Sigmoid colon (tissue), 4 donors: ENCODE results near the gene PODXL.

ENCODE experiments used
- POLR2AphosphoS5 ChIP-seq, 4 donors: sonication (generic); formaldehyde crosslinking; IDR thresholded peaks; one replicate each; pipeline ENCODE4 v1.6.1; 2017; ENCODE audit warnings: antibody characterized with exemption in 4 of 4
- TF ChIP-seq, protein P1 (sequence below), 4 experiments: fragments of 450-650 bp in 3 of 4; fragments of 200-600 bp in 1 of 4; IDR thresholded peaks; one replicate each; pipeline ENCODE4 v1.5.1; 2016 to 2019; ENCODE audit warnings: antibody characterized with exemption in 4 of 4, mild to moderate bottlenecking in 3 of 4, moderate library complexity in 2 of 4

DNA sequence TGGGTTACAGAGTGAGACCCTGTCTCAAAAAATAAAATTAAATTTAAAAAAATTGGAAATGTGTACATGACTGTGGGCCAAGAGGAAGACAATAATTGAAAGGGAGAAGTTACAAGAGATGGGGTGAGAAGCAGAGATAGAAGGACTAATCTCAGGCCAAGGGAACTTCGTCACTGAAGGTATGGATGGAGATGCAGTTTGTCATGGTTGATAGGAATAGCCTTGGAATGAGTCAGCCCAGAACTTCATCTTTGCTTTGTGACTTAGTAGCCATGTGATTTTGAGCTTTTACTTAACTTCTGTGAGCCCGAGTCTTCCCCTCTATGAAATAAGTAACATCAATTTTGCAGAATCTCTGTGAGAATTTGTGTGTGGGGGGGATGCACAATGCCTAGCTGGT lies 6.5 kb upstream of the PODXL start:
- TF ChIP-seq, protein P1, sequence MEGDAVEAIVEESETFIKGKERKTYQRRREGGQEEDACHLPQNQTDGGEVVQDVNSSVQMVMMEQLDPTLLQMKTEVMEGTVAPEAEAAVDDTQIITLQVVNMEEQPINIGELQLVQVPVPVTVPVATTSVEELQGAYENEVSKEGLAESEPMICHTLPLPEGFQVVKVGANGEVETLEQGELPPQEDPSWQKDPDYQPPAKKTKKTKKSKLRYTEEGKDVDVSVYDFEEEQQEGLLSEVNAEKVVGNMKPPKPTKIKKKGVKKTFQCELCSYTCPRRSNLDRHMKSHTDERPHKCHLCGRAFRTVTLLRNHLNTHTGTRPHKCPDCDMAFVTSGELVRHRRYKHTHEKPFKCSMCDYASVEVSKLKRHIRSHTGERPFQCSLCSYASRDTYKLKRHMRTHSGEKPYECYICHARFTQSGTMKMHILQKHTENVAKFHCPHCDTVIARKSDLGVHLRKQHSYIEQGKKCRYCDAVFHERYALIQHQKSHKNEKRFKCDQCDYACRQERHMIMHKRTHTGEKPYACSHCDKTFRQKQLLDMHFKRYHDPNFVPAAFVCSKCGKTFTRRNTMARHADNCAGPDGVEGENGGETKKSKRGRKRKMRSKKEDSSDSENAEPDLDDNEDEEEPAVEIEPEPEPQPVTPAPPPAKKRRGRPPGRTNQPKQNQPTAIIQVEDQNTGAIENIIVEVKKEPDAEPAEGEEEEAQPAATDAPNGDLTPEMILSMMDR (IDR thresholded peaks at IDR 0.05), result no peak
- TF ChIP-seq POLR2AphosphoS5 (IDR thresholded peaks at IDR 0.05), result no peak
